Heart right ventricle (tissue), 16 donors: Measurements from ENCODE around the gene TRIM14. TPM values are rescaled to one million over a fixed set of nuclear protein-coding genes. Genes with fewer than 3 reads are reported as not detected.
"Not testable (repeated sequence)": the region's sequence is repeated elsewhere in the genome, so short reads cannot be mapped to it uniquely, and the experiment has no call there.

Experiments
- ATAC-seq, 8 donors: fragments of 200-7000 bp; cut with Tn5 transposase; one replicate each; pipeline ENCODE4 v1.9.1; 2020; ENCODE audit warnings: mild to moderate bottlenecking in 8 of 8, moderate library complexity in 8 of 8, moderate number of reproducible peaks in 1 of 8
- DNase-seq, 2 donors: peaks; one replicate each; pipeline ENCODE4 v3.0.0-alpha.2; 2020
- H3K27ac ChIP-seq, 10 donors: fragments of 200-600 bp; sonication (generic) in 2 of 10; one replicate each; pipeline versions ENCODE4 v1.5.0 to v1.8.0; 2020 to 2022; ENCODE audit warnings: mild to moderate bottlenecking in 3 of 10
- H3K27me3 ChIP-seq, 7 donors: fragments of 200-600 bp; one replicate each; pipeline ENCODE4 v1.8.0; 2021 to 2022; ENCODE audit warnings: mild to moderate bottlenecking in 2 of 7
- H3K36me3 ChIP-seq, 9 donors: fragments of 200-600 bp; sonication (generic) in 1 of 9; one replicate each; pipeline versions ENCODE4 v1.5.0 to v1.8.0; 2020 to 2022; ENCODE audit warnings: mild to moderate bottlenecking in 2 of 9
- H3K4me1 ChIP-seq, 9 donors: fragments of 200-600 bp; sonication (generic) in 1 of 9; one replicate each; pipeline versions ENCODE4 v1.5.0 to v1.8.0; 2020 to 2022; ENCODE audit warnings: mild to moderate bottlenecking in 4 of 9
- H3K4me3 ChIP-seq, 10 donors: fragments of 200-600 bp; sonication (generic) in 2 of 10; one replicate each; pipeline versions ENCODE4 v1.5.0 to v1.8.0; 2020 to 2022; ENCODE audit warnings: mild to moderate bottlenecking in 7 of 10, moderate library complexity in 2 of 10
- H3K9me3 ChIP-seq, 11 donors: fragments of 200-600 bp in 10 of 11; sonication (generic) in 2 of 11; one replicate each; pipeline versions ENCODE4 v1.5.0 to v1.8.0; 2013 to 2022; ENCODE audit warnings: mild to moderate bottlenecking in 2 of 11, control low read depth in 1 of 11, moderate library complexity in 1 of 11
- CTCF ChIP-seq, 9 donors: fragments of 200-600 bp; sonication (generic) in 2 of 9; IDR thresholded peaks; one replicate each; pipeline versions ENCODE4 v1.5.0 to v1.8.0; 2021 to 2022; ENCODE audit warnings: antibody characterized with exemption in 9 of 9, mild to moderate bottlenecking in 5 of 9, moderate library complexity in 1 of 9
- WGBS, 2 donors: extraction: QIAGEN DNeasy Blood & Tissue Kit; methylation state at CpG; one replicate each; pipeline ENCODE4 v1.1.7; 2013; ENCODE audit warnings: inconsistent platforms in 1 of 2; 5-methylcytosine and 5-hydroxymethylcytosine counted together
- intact Hi-C, 10 donors: fragments of 100-400 bp; cut with DNase I; formaldehyde crosslinking; loops; one replicate each; pipeline versions ENCODE4 v1.11.1 to v1.14.2; 2022
- polyA plus RNA-seq, 2 donors: library from polyadenylated mRNA; stranded (reverse); fragments of 200-250 nt; gene quantifications; one replicate each; pipeline ENCODE4 v1.2.3, GENCODE V29; 2013
- total RNA-seq, 10 donors: library from RNA; stranded (reverse); fragmentation: NEBNext Ultra II Directional in 3 of 10; extraction: Animal tissue kit (Norgen Biotek cat#: 25700) in 3 of 10; gene quantifications; one replicate each; pipeline versions ENCODE4 v1.2.1 to v1.2.4, GENCODE V29; 2021 to 2023
- donor health status: Arrhythmogenic right ventricular cardiomyopathy.
- donor health status: ischemic (EF 13 %, LVEDD 7.1; RV severe dilation, severe dysfunction).
- donor health status: healthy with polysubstance abuse.
- donor health status: DM: no; HTN: yes; CAD: no.
- donor health status: DM: no; HTN: no; CAD: no.
- donor health status: ischemic (EF 25% LVEDD 6.9; RV normal size, moderate dysfunction).
- donor health status: ischemic (EF 25% LVEDD 5.7; RV mildly dilated, moderate dysfunction).
- donor health status: healthy.
- donor health status: DM: yes; HTN: yes; CAD: no.
- donor health status: Ischemic cardiomyopathy.
- donor health status: ischemic (EF 35%, LVEDD 5.7; RV mildly dilated, moderate dysfunction).
- donor health status: nonischemic (EF 11% LVEDD 7.7; RV severe dilation, severe dysfunction).
- donor health status: DM: yes; HTN: yes; CAD: no.
- donor health status: PGD.
- donor health status: ischemic (EF 29% LVEDD 5.4; RV normal size, mild dysfunction).
- donor health status: nonischemic (EF 23%, LVEDD 6.1; RV moderate dilation, normal function).

Gene TRIM14
- total and polyA plus RNA-seq, 12 donors, result 0.47 to 11.2 (median 1.6) TPM

GRCh38 chr9:98117984-98118639, 910 bp downstream of the TRIM14 start:
- intact Hi-C loops, result no loop called here
- peak overlapping the region in 3 of 10 donors; percentile 35 to 89 (median 48) for H3K27ac ChIP-seq
- peak overlapping the region in 9 of 10 donors; percentile 37 to 88 (median 69) for H3K4me3 ChIP-seq
- 70 to 80% methylated on average over 5 of the region's 5 CpGs for WGBS, 2 donors
- peaks cover 0 to 47% (median 18%) of the 10 kb centered on the region in 9 donors for H3K4me1 ChIP-seq
- DNase-seq, result no peak
- no peaks in the 10 kb centered on the region for H3K9me3 ChIP-seq
- H3K27me3 ChIP-seq, result peaks cover 0 to 15% (median 0%) of the 10 kb centered on the region in 7 donors
- no peaks in the 10 kb centered on the region for H3K36me3 ChIP-seq
- ATAC-seq, result peak in 2 of 8 donors; percentile 18
- TF ChIP-seq CTCF (IDR thresholded peaks at IDR 0.05), result peak in 3 of 9 donors; percentile 10 to 41 (median 12)

GRCh38 chr9:98117097-98117496, 1.9 kb downstream of the TRIM14 start:
- 97 to 99% methylated on average over 6 of the region's 6 CpGs for whole genome bisulfite sequencing, 2 donors
- H3K36me3 ChIP-seq, H3K27me3 ChIP-seq, H3K4me3 ChIP-seq, DNase-seq, ATAC-seq, H3K27ac ChIP-seq, intact Hi-C loops, H3K9me3 ChIP-seq: not testable (repeated sequence)
- peaks cover 0 to 58% (median 18%) of the 10 kb centered on the region in 9 donors for H3K4me1 ChIP-seq

- TF ChIP-seq CTCF (IDR thresholded peaks at IDR 0.05), result no peak
- 62 to 79% methylated on average over 3 of the region's 3 CpGs for WGBS, 2 donors
- Histone ChIP-seq H3K27ac (peak overlapping the region in 1 of 10 donors; percentile 71), H3K9me3 (peaks cover 0 to 22% (median 0%) of the 10 kb centered on the region in 11 donors), H3K4me3 (no peak overlapping the region), H3K4me1 (peaks cover 0 to 70% (median 0%) of the 10 kb centered on the region in 9 donors), H3K36me3 (peaks cover 0 to 14% (median 0%) of the 10 kb centered on the region in 9 donors), H3K27me3 (no peaks in the 10 kb centered on the region)
- no peak for DNase-seq
- ATAC-seq, result no peak
- intact Hi-C loops, result no loop called here
Measured at GRCh38 chr9:98109052-98109451, 10.0 kb downstream of the TRIM14 start.

GRCh38 chr9:98108531-98109031, 10.4 kb downstream of the TRIM14 start:
- no peak for DNase-seq
- H3K27me3 ChIP-seq, result no peaks in the 10 kb centered on the region
- ATAC-seq, result peak in 4 of 8 donors; percentile 25 to 39 (median 26)
- H3K4me3 ChIP-seq, result no peak overlapping the region
- peaks cover 0 to 14% (median 0%) of the 10 kb centered on the region in 9 donors for H3K36me3 ChIP-seq
- TF ChIP-seq CTCF (IDR thresholded peaks at IDR 0.05), result no peak
- peak overlapping the region in 1 of 10 donors; percentile 71 for H3K27ac ChIP-seq
- intact Hi-C loops, result no loop called here
- WGBS, 2 donors, result 82 to 84% methylated on average over 5 of the region's 5 CpGs
- H3K4me1 ChIP-seq, result peaks cover 0 to 72% (median 0%) of the 10 kb centered on the region in 9 donors
- peaks cover 0 to 22% (median 0%) of the 10 kb centered on the region in 11 donors for H3K9me3 ChIP-seq

DNA sequence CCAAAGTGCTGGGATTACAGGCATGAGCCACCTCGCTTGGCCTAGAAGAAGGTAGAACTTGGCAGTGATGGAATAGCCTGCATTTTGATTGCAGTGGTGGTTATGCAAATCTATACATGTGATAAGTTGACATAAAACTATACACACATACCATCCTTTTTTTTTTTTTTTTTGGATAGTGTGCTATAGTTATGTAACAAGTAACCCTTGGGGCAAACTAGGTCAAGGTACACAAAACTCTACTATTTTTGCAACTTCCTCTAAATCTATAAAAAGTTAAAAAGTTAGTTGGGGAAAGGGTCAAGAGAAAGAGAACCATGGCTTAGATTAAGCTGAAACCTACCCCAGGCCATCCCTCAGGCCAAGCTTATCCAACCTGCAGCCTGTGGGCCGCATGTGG, 11.1 kb downstream of the TRIM14 start:
- Histone ChIP-seq H3K4me3 (no peak overlapping the region), H3K27me3 (no peaks in the 10 kb centered on the region), H3K36me3 (peaks cover 0 to 14% (median 0%) of the 10 kb centered on the region in 9 donors), H3K4me1 (peaks cover 0 to 73% (median 0%) of the 10 kb centered on the region in 9 donors), H3K9me3 (peaks cover 0 to 22% (median 0%) of the 10 kb centered on the region in 11 donors), H3K27ac (peak overlapping the region in 1 of 10 donors; percentile 71)
- TF ChIP-seq CTCF (IDR thresholded peaks at IDR 0.05), result no peak
- ATAC-seq, result no peak
- WGBS, 2 donors, result 94 to 100% methylated on average over 2 of the region's 2 CpGs
- DNase-seq, result no peak
- intact Hi-C loops, result no loop called here
